Measurements from ENCODE around the gene SLAMF9. TPM values are rescaled to one million over a fixed set of nuclear protein-coding genes. Genes with fewer than 3 reads are reported as not detected.

Gene SLAMF9
- total RNA-seq: not detected in 2 replicates

GRCh38 chr1:159953536-159954515 is at the start of gene SLAMF9:
Gene SLAMF9, minus strand, starts transcription at chr1:159954237. Its CDS starts 100 bp downstream, at chr1:159954137.

DNA sequence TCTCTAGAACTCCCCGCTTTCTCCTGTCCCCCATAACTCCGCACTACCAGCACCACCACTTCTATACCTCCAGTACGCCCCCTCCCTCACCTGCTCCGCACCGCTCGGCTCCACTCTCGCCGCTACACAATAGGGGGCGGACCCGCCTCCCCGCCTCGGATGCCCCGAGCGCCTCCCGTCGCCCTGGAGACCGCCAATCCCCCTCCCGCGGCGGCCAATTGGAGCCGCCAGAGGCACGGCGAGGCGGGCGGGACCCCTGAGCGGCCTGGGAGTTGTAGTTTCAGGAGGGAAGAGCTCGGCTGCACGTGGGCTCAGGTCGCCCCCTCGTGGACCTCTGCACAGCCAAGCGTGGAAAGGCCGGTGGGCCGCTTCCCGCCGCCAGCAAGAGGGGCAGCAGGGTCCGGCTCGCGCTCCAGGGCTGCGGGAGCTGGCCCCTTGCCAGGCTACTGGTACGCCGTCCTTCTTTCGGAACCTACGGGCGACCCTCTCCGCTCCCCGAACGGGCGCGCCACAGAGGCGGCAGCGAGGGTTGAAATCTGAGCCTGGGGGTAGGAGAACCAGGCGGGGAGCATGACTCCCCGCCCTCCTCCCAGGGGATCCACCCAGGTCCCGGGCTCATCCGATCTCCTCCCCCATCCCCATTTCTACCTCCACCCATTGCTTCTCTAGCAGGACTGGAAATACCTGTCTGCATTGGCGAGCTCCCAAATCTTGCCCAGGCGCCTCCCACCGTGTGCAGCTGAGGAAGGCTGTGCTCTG is 8.4 kb downstream of the SLAMF9 start, which contains the start of gene IGSF9:
IGSF9 (minus strand) TSS at position 131 of the 759 bp plus-strand sequence. CDS start 2,159 bp downstream, outside the sequence.

GRCh38 chr1:159924791-159925718 is 29.0 kb downstream of the SLAMF9 start, which contains the start of gene TAGLN2:
Gene TAGLN2, minus strand, starts transcription at chr1:159925507. Its CDS starts 4,998 bp downstream, at chr1:159920509.

Other genes starting within 250 kb of the SLAMF9 start
- not detected in 2 replicates for gene CRP, start 239.6 kb downstream of the SLAMF9 start, total RNA-seq
- gene DUSP23, start 173.3 kb downstream of the SLAMF9 start, total RNA-seq: 14.1 and 14.5 TPM in 2 replicates
- not detected in 2 replicates for gene FCRL6, start 151.9 kb downstream of the SLAMF9 start, total RNA-seq
- gene SLAMF8, start 127.4 kb downstream of the SLAMF9 start, total RNA-seq: not detected in 2 replicates
- gene VSIG8, start 91.6 kb downstream of the SLAMF9 start, total RNA-seq: under 0.01 TPM in 2 replicates
- 0.79 and 1.0 TPM in 2 replicates for gene CFAP45, start 54.1 kb downstream of the SLAMF9 start, total RNA-seq
- gene TAGLN2, start 28.7 kb downstream of the SLAMF9 start, total RNA-seq: 221 and 355 TPM in 2 replicates
- gene IGSF9, start 8.6 kb downstream of the SLAMF9 start, total RNA-seq: 0.09 TPM in 1 of 2 replicates, not detected in the other
- gene PIGM, start 77.8 kb upstream of the SLAMF9 start, total RNA-seq: 2.8 and 3.2 TPM in 2 replicates
- not detected in 2 replicates for gene KCNJ10, start 115.9 kb upstream of the SLAMF9 start, total RNA-seq
- under 0.01 and 0.09 TPM in 2 replicates for gene KCNJ9, start 127.3 kb upstream of the SLAMF9 start, total RNA-seq
- gene IGSF8, start 144.4 kb upstream of the SLAMF9 start, total RNA-seq: 12.8 and 15.1 TPM in 2 replicates
- 0.16 and 0.60 TPM in 2 replicates for gene ATP1A2, start 161.5 kb upstream of the SLAMF9 start, total RNA-seq
- not detected in 2 replicates for gene ATP1A4, start 197.4 kb upstream of the SLAMF9 start, total RNA-seq
- not detected in 2 replicates for gene CASQ1, start 236.3 kb upstream of the SLAMF9 start, total RNA-seq

Data from bronchial smooth muscle cell (primary cell).